MM.1S (cell line): ENCODE measurements around the gene ST3GAL4.

ENCODE experiments used
- EZH2phosphoT487 ChIP-seq: fragments of 300-600 bp; sonication (generic); IDR thresholded peaks from 2 replicates; pipeline ENCODE4 v1.6.1; 2018; ENCODE audit warnings: antibody characterized with exemption, low read length
- TF ChIP-seq, protein P1 (sequence below): fragments of 300-600 bp; sonication (generic); IDR thresholded peaks from 2 replicates; pipeline ENCODE4 v1.5.1; 2016; ENCODE audit warnings: antibody characterized with exemption, low read length, mixed read lengths

- no peak for TF ChIP-seq EZH2phosphoT487
- TF ChIP-seq, protein P1, sequence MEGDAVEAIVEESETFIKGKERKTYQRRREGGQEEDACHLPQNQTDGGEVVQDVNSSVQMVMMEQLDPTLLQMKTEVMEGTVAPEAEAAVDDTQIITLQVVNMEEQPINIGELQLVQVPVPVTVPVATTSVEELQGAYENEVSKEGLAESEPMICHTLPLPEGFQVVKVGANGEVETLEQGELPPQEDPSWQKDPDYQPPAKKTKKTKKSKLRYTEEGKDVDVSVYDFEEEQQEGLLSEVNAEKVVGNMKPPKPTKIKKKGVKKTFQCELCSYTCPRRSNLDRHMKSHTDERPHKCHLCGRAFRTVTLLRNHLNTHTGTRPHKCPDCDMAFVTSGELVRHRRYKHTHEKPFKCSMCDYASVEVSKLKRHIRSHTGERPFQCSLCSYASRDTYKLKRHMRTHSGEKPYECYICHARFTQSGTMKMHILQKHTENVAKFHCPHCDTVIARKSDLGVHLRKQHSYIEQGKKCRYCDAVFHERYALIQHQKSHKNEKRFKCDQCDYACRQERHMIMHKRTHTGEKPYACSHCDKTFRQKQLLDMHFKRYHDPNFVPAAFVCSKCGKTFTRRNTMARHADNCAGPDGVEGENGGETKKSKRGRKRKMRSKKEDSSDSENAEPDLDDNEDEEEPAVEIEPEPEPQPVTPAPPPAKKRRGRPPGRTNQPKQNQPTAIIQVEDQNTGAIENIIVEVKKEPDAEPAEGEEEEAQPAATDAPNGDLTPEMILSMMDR, result no peak
Measured at GRCh38 chr11:126451211-126451802, 95.8 kb downstream of the ST3GAL4 start.
